GM12878 (cell line): Measurements from ENCODE around the gene BLOC1S4.

Source experiments
- CTCF ChIP-seq, 3 experiments: IDR thresholded peaks in 2 of 3; conservative IDR thresholded peaks in 1 of 3; 2 replicates each; pipeline ENCODE4 v1.5.1; 2011; ENCODE audit warnings: low read depth in 3 of 3, low read length in 3 of 3, mild to moderate bottlenecking in 3 of 3, control low read depth in 2 of 3, moderate library complexity in 2 of 3, inconsistent platforms in 1 of 3, mixed read lengths in 1 of 3; ENCODE audit not compliant: control insufficient read depth in 2 of 3, insufficient read depth in 1 of 3; ENCODE audit errors: extremely low read depth in 1 of 3
- MXI1 ChIP-seq: fragments of 150-350 bp; IDR thresholded peaks from 2 replicates; pipeline ENCODE4 v1.6.1; 2011; ENCODE audit warnings: low read depth, mild to moderate bottlenecking, inconsistent platforms, low read length, improper control_type of control experiment
- POLR2A ChIP-seq: IDR thresholded peaks from 2 replicates; pipeline ENCODE4 v1.6.1; 2011; ENCODE audit warnings: low read depth, mild to moderate bottlenecking, low read length
- POLR2AphosphoS5 ChIP-seq: IDR thresholded peaks from 2 replicates; pipeline ENCODE4 v1.6.1; 2011; ENCODE audit warnings: mild to moderate bottlenecking, low read length, inconsistent platforms
- SMARCA5 ChIP-seq: fragments of 450-650 bp; IDR thresholded peaks from 2 replicates; pipeline ENCODE4 v1.6.1; 2017; ENCODE audit warnings: mild to moderate bottlenecking
- SMC3 ChIP-seq: IDR thresholded peaks from 2 replicates; pipeline ENCODE4 v1.6.1; 2011; ENCODE audit warnings: low read length, improper control_type of control experiment, borderline replicate concordance

DNA sequence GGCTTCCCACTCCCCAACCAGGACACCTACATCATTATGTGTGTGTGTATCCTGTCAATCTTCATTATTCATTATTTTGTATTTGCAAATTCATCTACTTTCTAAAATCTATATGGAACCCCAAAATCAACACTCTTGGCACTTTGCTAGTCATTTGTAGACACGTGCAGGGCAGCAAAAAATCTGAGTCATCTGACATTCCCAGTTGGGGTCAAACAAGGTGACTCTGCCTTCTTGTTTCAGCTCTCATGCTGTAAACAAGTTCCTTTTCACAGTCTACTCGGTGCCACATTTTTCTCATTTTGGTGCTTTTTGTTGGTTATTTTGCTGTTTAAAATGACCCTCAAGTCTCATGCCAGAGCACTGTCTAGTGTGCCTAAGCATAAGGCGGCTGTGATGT lies 12.2 kb upstream of the BLOC1S4 start:
- TF ChIP-seq SMC3 (no peak), CTCF (IDR thresholded peaks at IDR 0.05 in 2 of 3, conservative IDR thresholded peaks at IDR 0.05 in 1 of 3; ENCODE audit: control insufficient read depth in 2 of 3, extremely low read depth in 1 of 3, insufficient read depth in 1 of 3, low read depth in 3 of 3, low read length in 3 of 3) (no peak), POLR2AphosphoS5 (no peak), POLR2A (no peak), SMARCA5 (no peak), MXI1 (no peak)
